Heart right ventricle (tissue), 16 donors: Measurements from ENCODE around the gene SYPL2. TPM values are rescaled to one million over a fixed set of nuclear protein-coding genes. Genes with fewer than 3 reads are reported as not detected.

ENCODE experiments used
- ATAC-seq, 8 donors: fragments of 200-7000 bp; cut with Tn5 transposase; one replicate each; pipeline ENCODE4 v1.9.1; 2020; ENCODE audit warnings: mild to moderate bottlenecking in 8 of 8, moderate library complexity in 8 of 8, moderate number of reproducible peaks in 1 of 8
- DNase-seq, 2 donors: peaks; one replicate each; pipeline ENCODE4 v3.0.0-alpha.2; 2020
- H3K27ac ChIP-seq, 10 donors: fragments of 200-600 bp; sonication (generic) in 2 of 10; one replicate each; pipeline versions ENCODE4 v1.5.0 to v1.8.0; 2020 to 2022; ENCODE audit warnings: mild to moderate bottlenecking in 3 of 10
- H3K27me3 ChIP-seq, 7 donors: fragments of 200-600 bp; one replicate each; pipeline ENCODE4 v1.8.0; 2021 to 2022; ENCODE audit warnings: mild to moderate bottlenecking in 2 of 7
- H3K36me3 ChIP-seq, 9 donors: fragments of 200-600 bp; sonication (generic) in 1 of 9; one replicate each; pipeline versions ENCODE4 v1.5.0 to v1.8.0; 2020 to 2022; ENCODE audit warnings: mild to moderate bottlenecking in 2 of 9
- H3K4me1 ChIP-seq, 9 donors: fragments of 200-600 bp; sonication (generic) in 1 of 9; one replicate each; pipeline versions ENCODE4 v1.5.0 to v1.8.0; 2020 to 2022; ENCODE audit warnings: mild to moderate bottlenecking in 4 of 9
- H3K4me3 ChIP-seq, 10 donors: fragments of 200-600 bp; sonication (generic) in 2 of 10; one replicate each; pipeline versions ENCODE4 v1.5.0 to v1.8.0; 2020 to 2022; ENCODE audit warnings: mild to moderate bottlenecking in 7 of 10, moderate library complexity in 2 of 10
- H3K9me3 ChIP-seq, 11 donors: fragments of 200-600 bp in 10 of 11; sonication (generic) in 2 of 11; one replicate each; pipeline versions ENCODE4 v1.5.0 to v1.8.0; 2013 to 2022; ENCODE audit warnings: mild to moderate bottlenecking in 2 of 11, control low read depth in 1 of 11, moderate library complexity in 1 of 11
- WGBS, 2 donors: extraction: QIAGEN DNeasy Blood & Tissue Kit; methylation state at CpG; one replicate each; pipeline ENCODE4 v1.1.7; 2013; ENCODE audit warnings: inconsistent platforms in 1 of 2; 5-methylcytosine and 5-hydroxymethylcytosine counted together
- intact Hi-C, 10 donors: fragments of 100-400 bp; cut with DNase I; formaldehyde crosslinking; loops; one replicate each; pipeline versions ENCODE4 v1.11.1 to v1.14.2; 2022
- long read RNA-seq, 3 donors: library from polyadenylated mRNA; unstranded; transcript quantifications; one replicate each; pipeline ENCODE4 v2.0.0, GENCODE V29; 2020 to 2021
- polyA plus RNA-seq, 2 donors: library from polyadenylated mRNA; stranded (reverse); fragments of 200-250 nt; gene quantifications; one replicate each; pipeline ENCODE4 v1.2.3, GENCODE V29; 2013
- total RNA-seq, 10 donors: library from RNA; stranded (reverse); fragmentation: NEBNext Ultra II Directional in 3 of 10; extraction: Animal tissue kit (Norgen Biotek cat#: 25700) in 3 of 10; gene quantifications; one replicate each; pipeline versions ENCODE4 v1.2.1 to v1.2.4, GENCODE V29; 2021 to 2023
- TF ChIP-seq, protein P1 (sequence below), 9 donors: fragments of 200-600 bp; sonication (generic) in 2 of 9; IDR thresholded peaks; one replicate each; pipeline versions ENCODE4 v1.5.0 to v1.8.0; 2021 to 2022; ENCODE audit warnings: antibody characterized with exemption in 9 of 9, mild to moderate bottlenecking in 5 of 9, moderate library complexity in 1 of 9
- donor health status: Arrhythmogenic right ventricular cardiomyopathy.
- donor health status: ischemic (EF 13 %, LVEDD 7.1; RV severe dilation, severe dysfunction).
- donor health status: healthy with polysubstance abuse.
- donor health status: DM: no; HTN: yes; CAD: no.
- donor health status: DM: no; HTN: no; CAD: no.
- donor health status: ischemic (EF 25% LVEDD 6.9; RV normal size, moderate dysfunction).
- donor health status: ischemic (EF 25% LVEDD 5.7; RV mildly dilated, moderate dysfunction).
- donor health status: healthy.
- donor health status: DM: yes; HTN: yes; CAD: no.
- donor health status: Ischemic cardiomyopathy.
- donor health status: ischemic (EF 35%, LVEDD 5.7; RV mildly dilated, moderate dysfunction).
- donor health status: nonischemic (EF 11% LVEDD 7.7; RV severe dilation, severe dysfunction).
- donor health status: DM: yes; HTN: yes; CAD: no.
- donor health status: PGD.
- donor health status: ischemic (EF 29% LVEDD 5.4; RV normal size, mild dysfunction).
- donor health status: nonischemic (EF 23%, LVEDD 6.1; RV moderate dilation, normal function).

Gene SYPL2
- total RNA-seq (10 to 100 TPM; 25.4 to 47.3 (median 27.7) TPM), polyA plus RNA-seq (10 to 100 TPM; 15.0 to 21.9 TPM)
- long read RNA-seq, donor 1, partial matches to known transcripts, result 18 of 23 reads
- long read RNA-seq, donor 1, other reads (novel, unspliced or antisense), result 2 of 23 reads
- long read RNA-seq, donor 2, partial matches to known transcripts, result 24 of 29 reads
- long read RNA-seq, donor 2, other reads (novel, unspliced or antisense), result 1 of 29 reads
- long read RNA-seq, donor 3, transcript SYPL2-201 (6 exons, 3,624 nt), result major isoform, 12 of 152 reads
- long read RNA-seq, donor 3, partial matches to known transcripts, result 8 of 152 reads
- long read RNA-seq, donor 3, other reads (novel, unspliced or antisense), result 132 of 152 reads

DNA sequence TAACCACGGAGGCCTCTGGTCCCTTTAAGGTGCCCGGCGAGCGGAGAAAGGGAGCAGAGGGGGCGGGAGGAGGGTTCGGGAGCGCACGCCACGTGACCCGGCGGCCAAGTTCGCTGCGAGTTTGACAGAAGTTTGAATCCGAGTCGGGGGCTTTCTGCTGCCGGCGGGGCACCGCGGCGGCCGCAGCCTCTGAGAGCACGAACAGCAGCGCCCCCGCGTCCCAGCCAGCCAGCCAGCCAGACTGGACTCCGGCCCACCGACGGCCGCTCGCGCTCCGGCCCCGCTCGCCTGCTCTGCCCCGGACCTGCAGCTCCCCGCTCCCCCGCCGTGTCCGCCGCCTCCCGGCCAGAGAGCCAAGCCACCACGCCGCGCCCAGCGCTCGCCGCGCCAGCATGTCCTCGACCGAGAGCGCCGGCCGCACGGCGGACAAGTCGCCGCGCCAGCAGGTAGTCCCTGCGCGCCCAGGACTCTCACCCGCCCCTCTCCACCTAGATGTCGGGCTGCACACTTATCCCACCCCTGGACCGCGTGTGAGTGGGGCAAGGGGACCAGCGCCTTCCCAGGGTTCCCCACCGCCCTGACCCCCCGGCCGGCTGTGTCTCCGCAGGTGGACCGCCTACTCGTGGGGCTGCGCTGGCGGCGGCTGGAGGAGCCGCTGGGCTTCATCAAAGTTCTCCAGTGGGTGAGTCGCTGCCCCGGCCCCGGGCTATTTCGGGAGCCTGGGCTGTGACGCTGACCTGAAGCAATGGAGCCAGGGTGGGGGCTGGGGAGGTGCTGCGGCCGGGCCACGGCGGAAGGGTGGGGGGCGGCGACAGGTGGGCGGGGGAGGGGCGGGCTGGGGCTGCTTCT, at the start of gene SYPL2:
Gene SYPL2, plus strand, starts transcription at position 95 of the 849 bp plus-strand sequence. Its CDS starts 298 bp downstream, at position 393.
- peak within 1 kb of the TSS; percentile 32 to 96 (median 90) for H3K27ac ChIP-seq
- DNase-seq (peak; percentile 69 to 72), ATAC-seq (peak; percentile 84 to 95 (median 89))
- H3K27me3 ChIP-seq, result peaks cover 0 to 99% (median 30%) of the 10 kb centered on the region in 7 donors
- H3K9me3 ChIP-seq, result no peaks in the 10 kb centered on the region
- 1% methylated on average over 72 to 88 of the region's 88 CpGs for WGBS, 2 donors
- H3K4me1 ChIP-seq, result peaks cover 0 to 16% (median 10%) of the 10 kb centered on the region in 9 donors
- no peaks in the 10 kb centered on the region for H3K36me3 ChIP-seq
- peak within 1 kb of the TSS; percentile 57 to 72 (median 68) for H3K4me3 ChIP-seq
- TF ChIP-seq, protein P1, sequence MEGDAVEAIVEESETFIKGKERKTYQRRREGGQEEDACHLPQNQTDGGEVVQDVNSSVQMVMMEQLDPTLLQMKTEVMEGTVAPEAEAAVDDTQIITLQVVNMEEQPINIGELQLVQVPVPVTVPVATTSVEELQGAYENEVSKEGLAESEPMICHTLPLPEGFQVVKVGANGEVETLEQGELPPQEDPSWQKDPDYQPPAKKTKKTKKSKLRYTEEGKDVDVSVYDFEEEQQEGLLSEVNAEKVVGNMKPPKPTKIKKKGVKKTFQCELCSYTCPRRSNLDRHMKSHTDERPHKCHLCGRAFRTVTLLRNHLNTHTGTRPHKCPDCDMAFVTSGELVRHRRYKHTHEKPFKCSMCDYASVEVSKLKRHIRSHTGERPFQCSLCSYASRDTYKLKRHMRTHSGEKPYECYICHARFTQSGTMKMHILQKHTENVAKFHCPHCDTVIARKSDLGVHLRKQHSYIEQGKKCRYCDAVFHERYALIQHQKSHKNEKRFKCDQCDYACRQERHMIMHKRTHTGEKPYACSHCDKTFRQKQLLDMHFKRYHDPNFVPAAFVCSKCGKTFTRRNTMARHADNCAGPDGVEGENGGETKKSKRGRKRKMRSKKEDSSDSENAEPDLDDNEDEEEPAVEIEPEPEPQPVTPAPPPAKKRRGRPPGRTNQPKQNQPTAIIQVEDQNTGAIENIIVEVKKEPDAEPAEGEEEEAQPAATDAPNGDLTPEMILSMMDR (IDR thresholded peaks at IDR 0.05), result peak in 2 of 9 donors; percentile 10 to 15
- intact Hi-C loops, result loop anchor here in 3 of 10 donors (2.0 to 5.0 kb wide), 2 partner anchors 39 to 40 kb away; partner anchors contain the start of gene PSMA5 (in 3 of the 3)

DNA sequence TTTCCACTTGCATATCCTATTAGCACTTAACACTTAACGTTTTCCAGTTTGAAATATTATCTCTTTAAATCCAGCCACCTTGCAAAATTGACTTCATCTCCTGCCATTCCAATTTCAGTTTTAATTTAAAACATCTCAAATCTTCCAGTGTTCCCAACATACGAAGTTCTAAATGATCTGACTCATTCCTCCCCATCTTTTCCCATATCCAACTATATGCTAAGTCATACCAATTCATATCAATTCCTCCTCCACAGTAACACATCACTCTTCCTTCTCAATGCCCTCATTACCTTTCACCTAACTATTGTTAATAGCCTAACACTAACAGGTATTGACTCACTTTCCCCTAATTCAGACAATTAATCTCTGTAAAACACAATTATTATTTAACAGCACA, 42.8 kb upstream of the SYPL2 start:
- Histone ChIP-seq H3K36me3 (peaks cover 0 to 44% (median 23%) of the 10 kb centered on the region in 9 donors), H3K4me1 (peaks cover 0 to 46% (median 30%) of the 10 kb centered on the region in 9 donors), H3K27ac (no peak overlapping the region), H3K9me3 (no peaks in the 10 kb centered on the region), H3K4me3 (no peak overlapping the region), H3K27me3 (no peaks in the 10 kb centered on the region)
- intact Hi-C loops, result loop anchor here in 1 of 10 donors (10.0 kb wide), 1 partner anchor 61 kb away; the partner anchor contains the start of gene ATXN7L2
- WGBS, 2 donors, result 78 to 82% methylated on average over 2 of the region's 2 CpGs
- TF ChIP-seq, protein P1 (IDR thresholded peaks at IDR 0.05), result no peak
- ATAC-seq (no peak), DNase-seq (no peak)

DNA sequence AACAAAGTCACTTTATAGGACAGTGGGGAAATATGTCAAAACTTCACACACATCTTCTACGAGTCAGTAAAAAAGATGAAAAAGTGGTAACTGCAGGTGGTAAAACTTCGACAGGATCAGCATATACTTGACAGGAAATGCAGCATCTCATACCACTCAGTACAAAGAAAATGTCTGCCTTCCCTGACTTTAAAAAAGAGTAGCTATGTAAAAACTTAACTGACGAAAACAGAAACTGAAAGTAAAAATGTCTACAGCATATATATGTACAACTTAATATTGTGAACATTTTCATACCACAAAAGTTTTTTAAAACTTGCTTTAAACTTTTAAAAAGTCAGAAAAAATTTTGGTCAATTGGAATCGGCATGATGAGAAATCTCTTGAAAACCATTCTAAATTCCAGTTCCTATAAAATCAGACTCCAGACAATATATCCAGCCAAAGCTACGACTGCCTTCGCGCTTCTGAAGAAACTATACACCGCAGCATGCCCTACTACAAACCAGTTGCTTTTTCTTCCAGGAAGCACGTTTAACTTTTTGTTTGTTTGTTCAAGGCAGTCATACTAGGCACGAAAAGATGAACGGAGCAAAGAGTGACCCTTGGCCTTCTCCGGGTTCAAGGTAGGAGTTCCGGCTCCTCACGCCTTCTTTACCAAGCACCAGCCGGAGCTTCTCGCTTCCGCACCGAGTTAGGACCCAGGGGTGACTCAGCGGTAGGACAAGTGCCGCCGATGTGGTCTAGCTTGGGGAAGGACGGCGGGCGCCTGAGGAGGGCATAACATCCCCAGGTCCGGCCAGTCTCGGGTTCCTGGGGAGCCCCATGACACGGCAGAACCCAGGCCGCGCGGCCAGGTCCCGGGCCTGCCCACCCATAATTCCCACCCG, 40.7 kb upstream of the SYPL2 start:
- H3K4me1 ChIP-seq, result peaks cover 0 to 47% (median 30%) of the 10 kb centered on the region in 9 donors
- no peak for DNase-seq
- peak overlapping the region; percentile 76 to 96 (median 90) for H3K4me3 ChIP-seq
- intact Hi-C loops, result loop anchor here in 6 of 10 donors (2.0 to 10.0 kb wide), 5 partner anchors 41 to 107 kb away; partner anchors contain the start of genes SYPL2 (in 3 of the 6) and ATXN7L2 (in 2 of the 6)
- no peaks in the 10 kb centered on the region for H3K9me3 ChIP-seq
- no peaks in the 10 kb centered on the region for H3K27me3 ChIP-seq
- TF ChIP-seq, protein P1 (IDR thresholded peaks at IDR 0.05), result no peak
- H3K27ac ChIP-seq, result peak overlapping the region in 9 of 10 donors; percentile 66 to 94 (median 88)
- H3K36me3 ChIP-seq, result peaks cover 0 to 22% (median 8%) of the 10 kb centered on the region in 9 donors
- 1 to 2% methylated on average over 32 of the region's 32 CpGs for WGBS, 2 donors
- ATAC-seq, result peak; percentile 9 to 72 (median 48)
